PFSK-1 (cell line): Measurements from ENCODE around the gene KCNQ4.

ENCODE experiments used
- POLR2AphosphoS5 ChIP-seq: IDR thresholded peaks from 2 replicates; pipeline ENCODE4 v1.6.1; 2012; ENCODE audit warnings: low read depth, mild to moderate bottlenecking, control low read depth, low read length, moderate library complexity
- REST ChIP-seq, 2 experiments: IDR thresholded peaks; 2 replicates each; pipeline versions ENCODE4 v1.6.1 to v1.8.0; 2011 to 2012; ENCODE audit warnings: low read depth in 2 of 2, low read length in 2 of 2, control low read depth in 1 of 2, inconsistent platforms in 1 of 2, mild to moderate bottlenecking in 1 of 2, moderate library complexity in 1 of 2; ENCODE audit not compliant: insufficient read depth in 1 of 2
- SIN3A ChIP-seq: IDR thresholded peaks from 2 replicates; pipeline ENCODE4 v1.6.1; 2012; ENCODE audit warnings: mild to moderate bottlenecking, low read length, moderate library complexity, borderline replicate concordance; ENCODE audit not compliant: insufficient read depth
- TAF1 ChIP-seq: IDR thresholded peaks from 2 replicates; pipeline ENCODE4 v1.6.1; 2012; ENCODE audit warnings: low read length, control low read depth, borderline replicate concordance; ENCODE audit not compliant: insufficient read depth

DNA sequence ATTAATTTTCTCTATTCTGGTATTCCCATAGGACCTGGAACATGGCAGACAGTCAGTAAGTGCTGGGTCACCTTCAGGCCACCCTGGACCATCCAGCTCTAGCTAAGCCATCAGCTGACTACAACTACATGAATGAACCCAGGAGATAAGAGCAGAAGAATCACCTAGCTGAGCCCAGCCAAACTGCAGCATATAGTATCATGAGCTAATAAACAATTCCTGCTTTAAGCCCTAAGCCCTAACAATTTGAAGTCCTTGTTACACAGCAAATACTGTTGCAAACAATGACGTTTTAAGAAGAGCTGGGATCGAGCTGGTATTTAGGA is 92.8 kb downstream of the KCNQ4 start:
- no peak for TF ChIP-seq REST (IDR thresholded peaks at IDR 0.05; ENCODE audit: insufficient read depth in 1 of 2, low read depth in 2 of 2, low read length in 2 of 2)
- no peak for TF ChIP-seq POLR2AphosphoS5
- TF ChIP-seq TAF1: no peak
- no peak for TF ChIP-seq SIN3A
